ENCODE measurements around the gene CAPN13.

DNA sequence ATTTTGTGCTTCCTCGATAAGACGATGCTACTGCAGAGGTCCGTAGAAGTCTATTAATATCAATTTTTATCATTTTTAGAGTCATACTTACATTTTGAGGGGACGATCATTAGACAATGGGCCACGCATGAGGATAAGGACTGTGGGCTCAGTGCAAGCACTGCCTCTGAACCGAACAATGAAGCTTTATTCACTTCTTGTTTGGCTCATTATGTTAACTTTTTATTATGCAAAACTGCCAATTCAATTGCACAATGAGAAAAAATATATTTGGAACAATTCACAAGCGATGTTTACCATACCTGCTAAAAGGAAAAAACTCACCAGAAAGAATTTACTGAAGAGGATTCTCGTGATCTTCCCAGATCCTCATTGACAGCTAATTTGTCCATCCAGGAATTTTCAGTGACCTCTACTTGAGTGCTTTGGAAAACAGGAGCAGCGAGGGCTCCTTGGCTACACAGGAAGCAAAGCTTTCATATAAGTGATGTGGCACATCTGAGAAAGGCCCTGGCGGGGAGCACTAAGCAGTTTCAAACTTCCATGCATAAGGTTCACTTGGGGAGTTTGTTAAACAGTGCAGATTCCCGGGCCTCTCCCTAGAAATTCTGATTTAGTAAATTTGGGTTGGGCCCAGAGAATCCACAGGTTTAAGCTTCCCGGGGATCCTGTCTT, 13.3 kb upstream of the CAPN13 start:
- no peak for TF ChIP-seq POLR2AphosphoS5 (IDR thresholded peaks at IDR 0.05)
- TF ChIP-seq, protein P1, sequence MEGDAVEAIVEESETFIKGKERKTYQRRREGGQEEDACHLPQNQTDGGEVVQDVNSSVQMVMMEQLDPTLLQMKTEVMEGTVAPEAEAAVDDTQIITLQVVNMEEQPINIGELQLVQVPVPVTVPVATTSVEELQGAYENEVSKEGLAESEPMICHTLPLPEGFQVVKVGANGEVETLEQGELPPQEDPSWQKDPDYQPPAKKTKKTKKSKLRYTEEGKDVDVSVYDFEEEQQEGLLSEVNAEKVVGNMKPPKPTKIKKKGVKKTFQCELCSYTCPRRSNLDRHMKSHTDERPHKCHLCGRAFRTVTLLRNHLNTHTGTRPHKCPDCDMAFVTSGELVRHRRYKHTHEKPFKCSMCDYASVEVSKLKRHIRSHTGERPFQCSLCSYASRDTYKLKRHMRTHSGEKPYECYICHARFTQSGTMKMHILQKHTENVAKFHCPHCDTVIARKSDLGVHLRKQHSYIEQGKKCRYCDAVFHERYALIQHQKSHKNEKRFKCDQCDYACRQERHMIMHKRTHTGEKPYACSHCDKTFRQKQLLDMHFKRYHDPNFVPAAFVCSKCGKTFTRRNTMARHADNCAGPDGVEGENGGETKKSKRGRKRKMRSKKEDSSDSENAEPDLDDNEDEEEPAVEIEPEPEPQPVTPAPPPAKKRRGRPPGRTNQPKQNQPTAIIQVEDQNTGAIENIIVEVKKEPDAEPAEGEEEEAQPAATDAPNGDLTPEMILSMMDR (IDR thresholded peaks at IDR 0.05 in 8 of 11, conservative IDR thresholded peaks at IDR 0.05 in 3 of 11): no peak

Measured in spleen (tissue), 7 donors.